Measurements from ENCODE around the gene GGN. TPM values are rescaled to one million over a fixed set of nuclear protein-coding genes. Genes with fewer than 3 reads are reported as not detected.

The GGN gene
- total and polyA plus RNA-seq, 7 donors: 0.04 to 0.34 (median 0.19) TPM; not detected in 3

- Histone ChIP-seq H3K9me3 (no peaks in the 10 kb centered on the region), H3K4me1 (peaks cover 21% of the 10 kb centered on the region), H3K36me3 (ENCODE audit: insufficient read depth in 1 of 2, low read depth in 1 of 2) (peaks cover 5 to 21% of the 10 kb centered on the region in 2 donors), H3K4me3 (peak overlapping the region; percentile 51), H3K27ac (no peak overlapping the region), H3K27me3 (ENCODE audit: insufficient read depth in 3 of 3, low read length in 2 of 3) (peaks cover 0 to 4% (median 0%) of the 10 kb centered on the region in 3 donors)
- intact Hi-C loops (cut with DNase I): no loop called here
- no peak for ATAC-seq
- WGBS, 3 donors: 13 to 22% (median 16%) methylated on average over 25 to 28 of the region's 28 CpGs
- no peak for DNase-seq
- TF ChIP-seq CTCF (IDR thresholded peaks at IDR 0.05): no peak
Measured at GRCh38 chr19:38389101-38389925, 1.5 kb upstream of the GGN start.

GRCh38 chr19:38388349-38389100, 691 bp upstream of the GGN start, which contains the start of gene SPRED3:
Gene SPRED3, plus strand, starts transcription at chr19:38388697. Its CDS starts 1,606 bp downstream, at chr19:38390303.
- H3K36me3 ChIP-seq (ENCODE audit: insufficient read depth in 1 of 2, low read depth in 1 of 2): peaks cover 11 to 29% of the 10 kb centered on the region in 2 donors
- WGBS, 3 donors: 1% methylated on average over 27 to 42 of the region's 46 CpGs
- H3K9me3 ChIP-seq: no peaks in the 10 kb centered on the region
- peak within 1 kb of the TSS; percentile 1 for H3K27ac ChIP-seq
- peaks cover 21% of the 10 kb centered on the region for H3K4me1 ChIP-seq
- DNase-seq: peak; percentile 30 to 62
- peak in 1 of 4 donors; percentile 1 for ATAC-seq
- TF ChIP-seq CTCF (IDR thresholded peaks at IDR 0.05): no peak
- no peaks in the 10 kb centered on the region for H3K27me3 ChIP-seq (ENCODE audit: insufficient read depth in 3 of 3, low read length in 2 of 3)
- H3K4me3 ChIP-seq: peak within 1 kb of the TSS; percentile 51
- intact Hi-C loops (cut with DNase I): no loop called here

- WGBS, 3 donors: 8 to 9% (median 8%) methylated on average over 35 to 36 of the region's 36 CpGs
- Histone ChIP-seq H3K9me3 (no peaks in the 10 kb centered on the region), H3K36me3 (ENCODE audit: insufficient read depth in 1 of 2, low read depth in 1 of 2) (peaks cover 18 to 43% of the 10 kb centered on the region in 2 donors), H3K27me3 (ENCODE audit: insufficient read depth in 3 of 3, low read length in 2 of 3) (no peaks in the 10 kb centered on the region), H3K4me1 (peaks cover 21% of the 10 kb centered on the region), H3K4me3 (peak overlapping the region; percentile 51), H3K27ac (peak overlapping the region; percentile 1)
- peak; percentile 55 to 76 for DNase-seq
- peak; percentile 30 to 50 (median 38) for ATAC-seq
- TF ChIP-seq CTCF (IDR thresholded peaks at IDR 0.05): no peak
- intact Hi-C loops (cut with DNase I): no loop called here
Measured at GRCh38 chr19:38386971-38387549, 774 bp downstream of the GGN start.

- H3K36me3 ChIP-seq (ENCODE audit: insufficient read depth in 1 of 2, low read depth in 1 of 2): peaks cover 21 to 50% of the 10 kb centered on the region in 2 donors
- no peak for TF ChIP-seq CTCF (IDR thresholded peaks at IDR 0.05)
- WGBS, 3 donors: 53 to 60% (median 54%) methylated on average over 50 to 61 of the region's 61 CpGs
- no peaks in the 10 kb centered on the region for H3K9me3 ChIP-seq
- H3K27me3 ChIP-seq (ENCODE audit: insufficient read depth in 3 of 3, low read length in 2 of 3): no peaks in the 10 kb centered on the region
- DNase-seq: peak in 1 of 2 donors; percentile 69
- peaks cover 21% of the 10 kb centered on the region for H3K4me1 ChIP-seq
- ATAC-seq: peak; percentile 3 to 17 (median 6)
- peak overlapping the region; percentile 51 for H3K4me3 ChIP-seq
- H3K27ac ChIP-seq: no peak overlapping the region
- intact Hi-C loops (cut with DNase I): no loop called here
Measured at GRCh38 chr19:38386300-38386970, 1.4 kb downstream of the GGN start.

All from psoas muscle (tissue), 8 donors.